Mesenchymal stem cell (in vitro differentiated cells and primary cell): ENCODE results near the gene RIPOR2.

Experiments
- DNase-seq: peaks from one replicate; pipeline ENCODE4 v3.0.0-alpha.2; 2013
- H2AFZ ChIP-seq: one replicate; pipeline ENCODE4 v1.6.1; 2013; ENCODE audit warnings: low read depth, mild to moderate bottlenecking, control low read depth, inconsistent platforms, low read length, moderate library complexity
- H2AK5ac ChIP-seq: 2 replicates; pipeline ENCODE4 v1.6.1; 2013; ENCODE audit warnings: low read length, moderate library complexity, mild to moderate bottlenecking, inconsistent platforms; ENCODE audit not compliant: severe bottlenecking
- H2BK120ac ChIP-seq: one replicate; pipeline ENCODE4 v1.6.1; 2013; ENCODE audit warnings: low read depth, mild to moderate bottlenecking, inconsistent platforms, low read length, moderate library complexity
- H2BK12ac ChIP-seq, 2 experiments: one replicate each; pipeline ENCODE4 v1.6.1; 2013; ENCODE audit warnings: inconsistent platforms in 2 of 2, low read length in 2 of 2, mild to moderate bottlenecking in 2 of 2, moderate library complexity in 2 of 2, control low read depth in 1 of 2
- H2BK15ac ChIP-seq: one replicate; pipeline ENCODE4 v1.6.1; 2013; ENCODE audit warnings: mild to moderate bottlenecking, low read depth, inconsistent platforms; ENCODE audit not compliant: poor library complexity, severe bottlenecking
- H2BK5ac ChIP-seq: 2 replicates; pipeline ENCODE4 v1.6.1; 2013; ENCODE audit warnings: low read depth, mild to moderate bottlenecking, low read length, control low read depth, inconsistent platforms; ENCODE audit not compliant: poor library complexity, severe bottlenecking
- H3K14ac ChIP-seq, 2 experiments: one replicate each; pipeline ENCODE4 v1.6.1; 2013; ENCODE audit warnings: inconsistent platforms in 2 of 2, low read length in 2 of 2, control low read depth in 1 of 2, mild to moderate bottlenecking in 1 of 2, moderate library complexity in 1 of 2
- H3K18ac ChIP-seq, 2 experiments: one replicate each; pipeline ENCODE4 v1.6.1; 2013; ENCODE audit warnings: inconsistent platforms in 2 of 2, low read length in 2 of 2, control low read depth in 1 of 2, low read depth in 1 of 2, mild to moderate bottlenecking in 1 of 2
- H3K23ac ChIP-seq, 2 experiments: one replicate each; pipeline ENCODE4 v1.6.1; 2013; ENCODE audit warnings: inconsistent platforms in 2 of 2, low read length in 2 of 2, mild to moderate bottlenecking in 2 of 2, moderate library complexity in 2 of 2, control low read depth in 1 of 2
- H3K27ac ChIP-seq: 2 replicates; pipeline ENCODE4 v1.5.1; 2013; ENCODE audit warnings: mild to moderate bottlenecking, moderate library complexity, low read length, control low read depth, inconsistent platforms; ENCODE audit not compliant: poor library complexity, severe bottlenecking
- H3K27me3 ChIP-seq, 2 experiments: 2 replicates each; pipeline versions ENCODE4 v1.6.1 to v1.7.0; 2013; ENCODE audit warnings: low read length in 2 of 2, mild to moderate bottlenecking in 2 of 2, moderate library complexity in 2 of 2, control low read depth in 1 of 2, inconsistent platforms in 1 of 2; ENCODE audit not compliant: control insufficient read depth in 1 of 2, insufficient read depth in 1 of 2
- H3K36me3 ChIP-seq, 2 experiments: 2 replicates each; pipeline versions ENCODE4 v1.6.1 to v1.7.0; 2013; ENCODE audit warnings: low read length in 2 of 2, control low read depth in 1 of 2, inconsistent platforms in 1 of 2, low read depth in 1 of 2, mild to moderate bottlenecking in 1 of 2; ENCODE audit not compliant: insufficient read depth in 2 of 2, control insufficient read depth in 1 of 2
- H3K4ac ChIP-seq, 2 experiments: one replicate each; pipeline ENCODE4 v1.6.1; 2013; ENCODE audit warnings: inconsistent platforms in 2 of 2, low read length in 2 of 2, mild to moderate bottlenecking in 2 of 2, moderate library complexity in 2 of 2, control low read depth in 1 of 2, low read depth in 1 of 2
- H3K4me1 ChIP-seq: 2 replicates; pipeline ENCODE4 v1.6.1; 2013; ENCODE audit warnings: low read depth, low read length, control low read depth; ENCODE audit not compliant: control insufficient read depth, insufficient read depth
- H3K4me2 ChIP-seq: 2 replicates; pipeline ENCODE4 v1.6.1; 2013; ENCODE audit warnings: low read length, mild to moderate bottlenecking, inconsistent platforms; ENCODE audit not compliant: poor library complexity, severe bottlenecking
- H3K4me3 ChIP-seq, 2 experiments: 2 replicates each; pipeline versions ENCODE4 v1.5.1 to v1.7.0; 2013; ENCODE audit warnings: low read length in 2 of 2, mild to moderate bottlenecking in 2 of 2, control low read depth in 1 of 2, low read depth in 1 of 2; ENCODE audit not compliant: insufficient read depth in 1 of 2
- H3K79me1 ChIP-seq: replicated peaks from 2 replicates; pipeline ENCODE4 v1.6.1; 2013; ENCODE audit warnings: mild to moderate bottlenecking, control low read depth, low read length, inconsistent platforms; ENCODE audit not compliant: poor library complexity, severe bottlenecking
- H3K9ac ChIP-seq: 2 replicates; pipeline ENCODE4 v1.7.0; 2013; ENCODE audit warnings: mild to moderate bottlenecking, low read length, moderate library complexity
- H3K9me3 ChIP-seq: 2 replicates; pipeline ENCODE4 v1.7.0; 2013; ENCODE audit warnings: mild to moderate bottlenecking, low read length; ENCODE audit not compliant: control insufficient read depth
- H4K8ac ChIP-seq: one replicate; pipeline ENCODE4 v1.6.1; 2013; ENCODE audit warnings: inconsistent platforms, mild to moderate bottlenecking, low read length, moderate library complexity
- H4K91ac ChIP-seq: one replicate; pipeline ENCODE4 v1.6.1; 2013; ENCODE audit warnings: mild to moderate bottlenecking, low read length, inconsistent platforms
- WGBS: methylation state at CpG from one replicate; pipeline ENCODE4 v1.1.7; 2013; ENCODE audit warnings: mixed read lengths; 5-methylcytosine and 5-hydroxymethylcytosine counted together

Gene RIPOR2

GRCh38 chr6:24799541-24799915 lies 136.2 kb downstream of the RIPOR2 start:
- no peak overlapping the region for H2BK15ac ChIP-seq
- no peak overlapping the region for H2BK120ac ChIP-seq
- H3K9ac ChIP-seq: no peak overlapping the region
- H3K23ac ChIP-seq: no peak overlapping the region
- no peaks in the 10 kb centered on the region for H3K79me1 ChIP-seq
- WGBS: 92% methylated on average over 1 of the region's 1 CpG
- H3K27me3 ChIP-seq: no peaks in the 10 kb centered on the region
- H2AFZ ChIP-seq: no peak overlapping the region
- no peak for DNase-seq
- H3K4me3 ChIP-seq: no peak overlapping the region
- H3K14ac ChIP-seq: no peak overlapping the region
- H4K8ac ChIP-seq: no peak overlapping the region
- H3K36me3 ChIP-seq: no peaks in the 10 kb centered on the region
- H3K9me3 ChIP-seq: no peaks in the 10 kb centered on the region
- peaks cover 3% of the 10 kb centered on the region for H3K4me1 ChIP-seq
- H3K18ac ChIP-seq: no peak overlapping the region
- H2BK12ac ChIP-seq: no peak overlapping the region
- no peak overlapping the region for H2BK5ac ChIP-seq
- H2AK5ac ChIP-seq: no peak overlapping the region
- H3K4ac ChIP-seq: no peak overlapping the region
- H4K91ac ChIP-seq: no peak overlapping the region
- no peak overlapping the region for H3K27ac ChIP-seq
- no peak overlapping the region for H3K4me2 ChIP-seq

- Histone ChIP-seq H2AK5ac (no peak within 1 kb of the TSS), H3K36me3 (no peaks in the 10 kb centered on the region), H3K14ac (no peak within 1 kb of the TSS), H3K27ac (no peak within 1 kb of the TSS), H3K9ac (no peak within 1 kb of the TSS), H3K4me2 (no peak within 1 kb of the TSS), H3K4ac (no peak within 1 kb of the TSS), H2AFZ (no peak within 1 kb of the TSS), H3K23ac (no peak within 1 kb of the TSS), H3K4me3 (no peak within 1 kb of the TSS), H3K79me1 (no peaks in the 10 kb centered on the region), H2BK5ac (no peak within 1 kb of the TSS), H2BK120ac (no peak within 1 kb of the TSS), H3K9me3 (no peaks in the 10 kb centered on the region), H4K91ac (no peak within 1 kb of the TSS), H3K4me1 (peaks cover 3% of the 10 kb centered on the region), H3K27me3 (no peaks in the 10 kb centered on the region), H2BK12ac (no peak within 1 kb of the TSS), H2BK15ac (no peak within 1 kb of the TSS), H3K18ac (no peak within 1 kb of the TSS), H4K8ac (no peak within 1 kb of the TSS)
- WGBS: 96% methylated on average over 13 of the region's 13 CpGs
- no peak for DNase-seq
Observed at GRCh38 chr6:24798740-24799540, 136.8 kb downstream of the RIPOR2 start, which contains the start of gene ARMH2. Gene ARMH2 (minus strand): TSS chr6:24798917. CDS start chr6:24798857, 60 bp downstream.

GRCh38 chr6:24797596-24798216 lies 138.1 kb downstream of the RIPOR2 start:
- Histone ChIP-seq H3K27ac (no peak overlapping the region), H2BK5ac (no peak overlapping the region), H2BK15ac (no peak overlapping the region), H3K4me1 (peaks cover 2% of the 10 kb centered on the region), H3K4me2 (no peak overlapping the region), H3K4ac (no peak overlapping the region), H3K9me3 (no peaks in the 10 kb centered on the region), H3K36me3 (no peaks in the 10 kb centered on the region), H3K14ac (no peak overlapping the region), H2BK120ac (no peak overlapping the region), H3K79me1 (no peaks in the 10 kb centered on the region), H3K4me3 (no peak overlapping the region), H4K8ac (no peak overlapping the region), H3K27me3 (no peaks in the 10 kb centered on the region), H3K18ac (no peak overlapping the region), H4K91ac (no peak overlapping the region), H2AFZ (no peak overlapping the region), H3K23ac (no peak overlapping the region), H3K9ac (no peak overlapping the region), H2AK5ac (no peak overlapping the region), H2BK12ac (no peak overlapping the region)
- 99% methylated on average over 6 of the region's 6 CpGs for WGBS
- DNase-seq: no peak

- H2BK5ac ChIP-seq: no peak overlapping the region
- H2BK12ac ChIP-seq: no peak overlapping the region
- H3K14ac ChIP-seq: no peak overlapping the region
- no peak overlapping the region for H3K27ac ChIP-seq
- no peak overlapping the region for H3K9ac ChIP-seq
- no peak overlapping the region for H3K4me2 ChIP-seq
- no peak overlapping the region for H2AK5ac ChIP-seq
- H2AFZ ChIP-seq: no peak overlapping the region
- no peaks in the 10 kb centered on the region for H3K36me3 ChIP-seq
- H3K27me3 ChIP-seq: no peaks in the 10 kb centered on the region
- H4K91ac ChIP-seq: no peak overlapping the region
- H2BK120ac ChIP-seq: no peak overlapping the region
- H3K4ac ChIP-seq: no peak overlapping the region
- H3K4me1 ChIP-seq: peaks cover 1% of the 10 kb centered on the region
- H3K9me3 ChIP-seq: no peaks in the 10 kb centered on the region
- no peak overlapping the region for H4K8ac ChIP-seq
- H2BK15ac ChIP-seq: no peak overlapping the region
- H3K79me1 ChIP-seq: no peaks in the 10 kb centered on the region
- WGBS: 98% methylated on average over 5 of the region's 6 CpGs
- H3K4me3 ChIP-seq: no peak overlapping the region
- no peak overlapping the region for H3K23ac ChIP-seq
- no peak for DNase-seq
- H3K18ac ChIP-seq: no peak overlapping the region
Observed at GRCh38 chr6:24796616-24797290, 139.0 kb downstream of the RIPOR2 start.
